ENCODE measurements around the gene SRGAP1.

The SRGAP1 gene

GRCh38 chr12:64172143-64172970, 327.9 kb downstream of the SRGAP1 start:
- H3K36me3 Mint-ChIP-seq (ENCODE audit: low read depth) = peaks cover 2% of the 10 kb centered on the region
- H3K4me1 Mint-ChIP-seq = no peaks in the 10 kb centered on the region
- ATAC-seq (no peak), DNase-seq (no peak)
- no peaks in the 10 kb centered on the region for H3K9me3 Mint-ChIP-seq
- no peak overlapping the region for H3K4me3 Mint-ChIP-seq
- no peaks in the 10 kb centered on the region for H3K27me3 Mint-ChIP-seq
- no peak overlapping the region for H3K27ac Mint-ChIP-seq

- H3K27me3 Mint-ChIP-seq = no peaks in the 10 kb centered on the region
- H3K4me3 Mint-ChIP-seq = no peak overlapping the region
- ATAC-seq (no peak), DNase-seq (no peak)
- no peaks in the 10 kb centered on the region for H3K4me1 Mint-ChIP-seq
- H3K36me3 Mint-ChIP-seq (ENCODE audit: low read depth) = peaks cover 2% of the 10 kb centered on the region
- H3K27ac Mint-ChIP-seq = no peak overlapping the region
- no peaks in the 10 kb centered on the region for H3K9me3 Mint-ChIP-seq
These were observed 329.0 kb downstream of the SRGAP1 start for GRCh38 chr12:64173456-64173855.

GRCh38 chr12:64175254-64175945, 330.9 kb downstream of the SRGAP1 start:
- H3K9me3 Mint-ChIP-seq = no peaks in the 10 kb centered on the region
- no peak overlapping the region for H3K4me3 Mint-ChIP-seq
- H3K27me3 Mint-ChIP-seq = no peaks in the 10 kb centered on the region
- DNase-seq (no peak), ATAC-seq (no peak)
- no peaks in the 10 kb centered on the region for H3K36me3 Mint-ChIP-seq (ENCODE audit: low read depth)
- no peak overlapping the region for H3K27ac Mint-ChIP-seq
- H3K4me1 Mint-ChIP-seq = no peaks in the 10 kb centered on the region

GRCh38 chr12:64177001-64177400, 332.5 kb downstream of the SRGAP1 start:
- no peaks in the 10 kb centered on the region for H3K27me3 Mint-ChIP-seq

GRCh38 chr12:64178122-64178521, 333.6 kb downstream of the SRGAP1 start:
- Mint-ChIP-seq H3K4me1 (no peaks in the 10 kb centered on the region), H3K9me3 (no peaks in the 10 kb centered on the region), H3K36me3 (ENCODE audit: low read depth) (peaks cover 3% of the 10 kb centered on the region), H3K27me3 (no peaks in the 10 kb centered on the region), H3K27ac (no peak overlapping the region), H3K4me3 (no peak overlapping the region)
- no peak for ATAC-seq
- no peak for DNase-seq

More at GRCh38 chr12:64177001-64177400, 332.5 kb downstream of the SRGAP1 start:
- no peak for DNase-seq
- Mint-ChIP-seq H3K4me1 (no peaks in the 10 kb centered on the region), H3K4me3 (no peak overlapping the region), H3K9me3 (no peaks in the 10 kb centered on the region), H3K36me3 (ENCODE audit: low read depth) (no peaks in the 10 kb centered on the region), H3K27ac (no peak overlapping the region)
- no peak for ATAC-seq

GRCh38 chr12:64180951-64181350, 336.5 kb downstream of the SRGAP1 start:
- Mint-ChIP-seq H3K4me1 (no peaks in the 10 kb centered on the region), H3K27me3 (no peaks in the 10 kb centered on the region), H3K36me3 (ENCODE audit: low read depth) (peaks cover 6% of the 10 kb centered on the region), H3K9me3 (no peaks in the 10 kb centered on the region), H3K4me3 (no peak overlapping the region), H3K27ac (no peak overlapping the region)
- DNase-seq (no peak), ATAC-seq (no peak)

GRCh38 chr12:64181430-64182291, 337.2 kb downstream of the SRGAP1 start:
- H3K4me1 Mint-ChIP-seq = no peaks in the 10 kb centered on the region
- H3K27ac Mint-ChIP-seq = no peak overlapping the region
- no peak for DNase-seq
- peaks cover 6% of the 10 kb centered on the region for H3K36me3 Mint-ChIP-seq (ENCODE audit: low read depth)
- no peak for ATAC-seq
- H3K9me3 Mint-ChIP-seq = no peaks in the 10 kb centered on the region
- no peak overlapping the region for H3K4me3 Mint-ChIP-seq
- no peaks in the 10 kb centered on the region for H3K27me3 Mint-ChIP-seq

- H3K9me3 Mint-ChIP-seq = no peaks in the 10 kb centered on the region
- H3K4me1 Mint-ChIP-seq = peaks cover 2% of the 10 kb centered on the region
- ATAC-seq (no peak), DNase-seq (no peak)
- no peak overlapping the region for H3K4me3 Mint-ChIP-seq
- no peak overlapping the region for H3K27ac Mint-ChIP-seq
- H3K36me3 Mint-ChIP-seq (ENCODE audit: low read depth) = peaks cover 6% of the 10 kb centered on the region
- no peaks in the 10 kb centered on the region for H3K27me3 Mint-ChIP-seq
These were observed 339.7 kb downstream of the SRGAP1 start for GRCh38 chr12:64184216-64184615.

- Mint-ChIP-seq H3K9me3 (no peaks in the 10 kb centered on the region), H3K4me1 (peaks cover 2% of the 10 kb centered on the region), H3K27me3 (no peaks in the 10 kb centered on the region), H3K36me3 (ENCODE audit: low read depth) (peaks cover 6% of the 10 kb centered on the region), H3K27ac (no peak overlapping the region), H3K4me3 (no peak overlapping the region)
- ATAC-seq (peak; percentile 69), DNase-seq (no peak)
These were observed 342.3 kb downstream of the SRGAP1 start for GRCh38 chr12:64186789-64187188.

GRCh38 chr12:64187370-64187769, 342.9 kb downstream of the SRGAP1 start:
- Mint-ChIP-seq H3K4me1 (peaks cover 2% of the 10 kb centered on the region), H3K36me3 (ENCODE audit: low read depth) (peaks cover 7% of the 10 kb centered on the region), H3K4me3 (no peak overlapping the region), H3K9me3 (no peaks in the 10 kb centered on the region), H3K27ac (no peak overlapping the region), H3K27me3 (no peaks in the 10 kb centered on the region)
- DNase-seq (no peak), ATAC-seq (no peak)

- no peak for ATAC-seq
- Mint-ChIP-seq H3K4me1 (peaks cover 4% of the 10 kb centered on the region), H3K9me3 (no peaks in the 10 kb centered on the region), H3K36me3 (ENCODE audit: low read depth) (peaks cover 9% of the 10 kb centered on the region), H3K4me3 (no peak overlapping the region), H3K27ac (no peak overlapping the region), H3K27me3 (no peaks in the 10 kb centered on the region)
- DNase-seq = no peak
These were observed 343.3 kb downstream of the SRGAP1 start for GRCh38 chr12:64187794-64188193.

- DNase-seq (no peak), ATAC-seq (no peak)
- Mint-ChIP-seq H3K27me3 (no peaks in the 10 kb centered on the region), H3K9me3 (no peaks in the 10 kb centered on the region), H3K4me1 (peaks cover 10% of the 10 kb centered on the region), H3K4me3 (no peak overlapping the region), H3K27ac (no peak overlapping the region), H3K36me3 (ENCODE audit: low read depth) (peaks cover 23% of the 10 kb centered on the region)
These were observed 345.0 kb downstream of the SRGAP1 start for GRCh38 chr12:64189530-64189929.

- H3K9me3 Mint-ChIP-seq = no peaks in the 10 kb centered on the region
- no peak overlapping the region for H3K27ac Mint-ChIP-seq
- H3K4me3 Mint-ChIP-seq = no peak overlapping the region
- H3K4me1 Mint-ChIP-seq = peaks cover 10% of the 10 kb centered on the region
- DNase-seq (no peak), ATAC-seq (no peak)
- no peaks in the 10 kb centered on the region for H3K27me3 Mint-ChIP-seq
- H3K36me3 Mint-ChIP-seq (ENCODE audit: low read depth) = peaks cover 24% of the 10 kb centered on the region
These were observed 345.6 kb downstream of the SRGAP1 start for GRCh38 chr12:64190140-64190539.

- Mint-ChIP-seq H3K4me1 (peaks cover 8% of the 10 kb centered on the region), H3K36me3 (ENCODE audit: low read depth) (peaks cover 25% of the 10 kb centered on the region), H3K4me3 (no peak overlapping the region), H3K27me3 (no peaks in the 10 kb centered on the region), H3K9me3 (no peaks in the 10 kb centered on the region), H3K27ac (peak overlapping the region; percentile 50)
- ATAC-seq = no peak
- DNase-seq = no peak
These were observed 348.3 kb downstream of the SRGAP1 start for GRCh38 chr12:64192644-64193444.

All from activated naive CD8-positive, alpha-beta T cell treated with anti-CD3 and anti-CD28 coated beads, Interleukin-2, amount 50 U/mL, for 24 hours (primary cell).